GM21367 (cell line): ENCODE data around the gene DCAF4L1.
A peak's percentile ranks its signal among the peaks of the same experiment; 100 is the strongest.

Experiments used
- ATAC-seq: cut with Tn5 transposase; IDR thresholded peaks from one replicate; pipeline ENCODE4 v1.9.1; 2021; ENCODE audit not compliant: unreplicated experiment

Gene DCAF4L1

GRCh38 chr4:41981456-41981855 is at the start of gene DCAF4L1:
DCAF4L1 (plus strand) TSS chr4:41981756; CDS start chr4:41981793, 37 bp downstream.
- ATAC-seq: no peak

GRCh38 chr4:41932988-41933387 is 48.6 kb upstream of the DCAF4L1 start:
- ATAC-seq: no peak

- no peak for ATAC-seq
Measured at GRCh38 chr4:41933997-41934503, 47.5 kb upstream of the DCAF4L1 start.

- no peak for ATAC-seq
Measured at GRCh38 chr4:41934514-41934900, 47.0 kb upstream of the DCAF4L1 start.

- ATAC-seq: peak; percentile 93
Measured at GRCh38 chr4:41934901-41935651, 46.5 kb upstream of the DCAF4L1 start, which contains the start of gene TMEM33. TMEM33 (plus strand) TSS chr4:41935429; CDS start chr4:41935485, 56 bp downstream.

- no peak for ATAC-seq
Measured at GRCh38 chr4:41935652-41936021, 45.9 kb upstream of the DCAF4L1 start.

GRCh38 chr4:41939016-41939626 is 42.4 kb upstream of the DCAF4L1 start:
- no peak for ATAC-seq

GRCh38 chr4:41940834-41941233 is 40.7 kb upstream of the DCAF4L1 start:
- no peak for ATAC-seq

- ATAC-seq: no peak
Measured at GRCh38 chr4:41943506-41943905, 38.0 kb upstream of the DCAF4L1 start.

- no peak for ATAC-seq
Measured at GRCh38 chr4:41944089-41944488, 37.5 kb upstream of the DCAF4L1 start.

- no peak for ATAC-seq
Measured at GRCh38 chr4:41949531-41949930, 32.0 kb upstream of the DCAF4L1 start.

GRCh38 chr4:41957634-41958033 is 23.9 kb upstream of the DCAF4L1 start:
- ATAC-seq: no peak

GRCh38 chr4:41963105-41963504 is 18.5 kb upstream of the DCAF4L1 start:
- no peak for ATAC-seq

GRCh38 chr4:41964401-41964800 is 17.2 kb upstream of the DCAF4L1 start:
- ATAC-seq: no peak

- ATAC-seq: no peak
Measured at GRCh38 chr4:41967392-41967791, 14.2 kb upstream of the DCAF4L1 start.

GRCh38 chr4:41969671-41970070 is 11.9 kb upstream of the DCAF4L1 start:
- ATAC-seq: no peak

GRCh38 chr4:41975341-41975740 is 6.2 kb upstream of the DCAF4L1 start:
- no peak for ATAC-seq

GRCh38 chr4:41976775-41977516 is 4.6 kb upstream of the DCAF4L1 start:
- ATAC-seq: no peak

- no peak for ATAC-seq
Measured at GRCh38 chr4:41977709-41978108, 3.8 kb upstream of the DCAF4L1 start.

GRCh38 chr4:41982716-41983115 is 1.2 kb downstream of the DCAF4L1 start:
- no peak for ATAC-seq

- no peak for ATAC-seq
Measured at GRCh38 chr4:41985151-41985550, 3.6 kb downstream of the DCAF4L1 start.

GRCh38 chr4:41989994-41990364 is 8.4 kb downstream of the DCAF4L1 start:
- peak; percentile 10 for ATAC-seq
